ENCODE results near the gene IL26. TPM values are rescaled to one million over a fixed set of nuclear protein-coding genes. Genes with fewer than 3 reads are reported as not detected.
A peak's percentile ranks its signal among the peaks of the same experiment; 100 is the strongest.

The IL26 gene, protein sequence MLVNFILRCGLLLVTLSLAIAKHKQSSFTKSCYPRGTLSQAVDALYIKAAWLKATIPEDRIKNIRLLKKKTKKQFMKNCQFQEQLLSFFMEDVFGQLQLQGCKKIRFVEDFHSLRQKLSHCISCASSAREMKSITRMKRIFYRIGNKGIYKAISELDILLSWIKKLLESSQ
- 0.34 TPM in 1 of 2 replicates, not detected in the other for total RNA-seq
- long read RNA-seq: 0 reads

GRCh38 chr12:68225576-68226476 is at the start of gene IL26:
Gene IL26 (minus strand): TSS chr12:68225810. CDS start chr12:68225756, 54 bp downstream.
- Mint-ChIP-seq H3K27me3 (ENCODE audit: unreplicated experiment) (peaks cover 14% of the 10 kb centered on the region), H3K36me3 (ENCODE audit: unreplicated experiment) (no peaks in the 10 kb centered on the region), H3K4me1 (ENCODE audit: unreplicated experiment) (peaks cover 27% of the 10 kb centered on the region), H3K4me3 (ENCODE audit: unreplicated experiment) (no peak within 1 kb of the TSS), H3K9me3 (ENCODE audit: unreplicated experiment) (no peaks in the 10 kb centered on the region), H3K27ac (ENCODE audit: unreplicated experiment) (peak within 1 kb of the TSS; percentile 54)
- TF ChIP-seq, protein P1, sequence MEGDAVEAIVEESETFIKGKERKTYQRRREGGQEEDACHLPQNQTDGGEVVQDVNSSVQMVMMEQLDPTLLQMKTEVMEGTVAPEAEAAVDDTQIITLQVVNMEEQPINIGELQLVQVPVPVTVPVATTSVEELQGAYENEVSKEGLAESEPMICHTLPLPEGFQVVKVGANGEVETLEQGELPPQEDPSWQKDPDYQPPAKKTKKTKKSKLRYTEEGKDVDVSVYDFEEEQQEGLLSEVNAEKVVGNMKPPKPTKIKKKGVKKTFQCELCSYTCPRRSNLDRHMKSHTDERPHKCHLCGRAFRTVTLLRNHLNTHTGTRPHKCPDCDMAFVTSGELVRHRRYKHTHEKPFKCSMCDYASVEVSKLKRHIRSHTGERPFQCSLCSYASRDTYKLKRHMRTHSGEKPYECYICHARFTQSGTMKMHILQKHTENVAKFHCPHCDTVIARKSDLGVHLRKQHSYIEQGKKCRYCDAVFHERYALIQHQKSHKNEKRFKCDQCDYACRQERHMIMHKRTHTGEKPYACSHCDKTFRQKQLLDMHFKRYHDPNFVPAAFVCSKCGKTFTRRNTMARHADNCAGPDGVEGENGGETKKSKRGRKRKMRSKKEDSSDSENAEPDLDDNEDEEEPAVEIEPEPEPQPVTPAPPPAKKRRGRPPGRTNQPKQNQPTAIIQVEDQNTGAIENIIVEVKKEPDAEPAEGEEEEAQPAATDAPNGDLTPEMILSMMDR (IDR thresholded peaks at IDR 0.05): no peak
- DNase-seq (ENCODE audit: extremely low spot score, unreplicated experiment): no peak

DNA sequence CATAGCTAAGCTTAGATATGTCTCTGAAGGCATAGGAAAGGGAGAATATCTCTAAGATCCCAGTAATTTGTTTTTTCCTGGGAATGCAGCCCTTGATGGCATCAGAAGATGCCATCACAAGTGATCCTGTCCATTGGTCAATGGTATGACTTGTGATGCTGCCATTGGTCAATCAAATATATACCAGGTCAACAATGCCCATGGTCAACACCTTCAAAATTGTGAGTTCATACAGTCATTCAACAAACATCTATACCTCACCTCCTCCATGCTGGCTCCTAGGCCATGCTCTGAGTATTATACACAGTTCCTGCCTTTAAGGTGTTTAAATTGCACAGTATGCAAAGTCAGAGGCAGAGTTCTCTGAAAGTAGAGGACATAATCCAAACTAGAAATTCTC is 47.1 kb upstream of the IL26 start:
- H3K36me3 Mint-ChIP-seq (ENCODE audit: unreplicated experiment): no peaks in the 10 kb centered on the region
- H3K4me1 Mint-ChIP-seq (ENCODE audit: unreplicated experiment): peaks cover 18% of the 10 kb centered on the region
- H3K27ac Mint-ChIP-seq (ENCODE audit: unreplicated experiment): no peak overlapping the region
- TF ChIP-seq, protein P1 (IDR thresholded peaks at IDR 0.05): no peak
- no peak for DNase-seq (ENCODE audit: extremely low spot score, unreplicated experiment)
- no peaks in the 10 kb centered on the region for H3K27me3 Mint-ChIP-seq (ENCODE audit: unreplicated experiment)
- H3K4me3 Mint-ChIP-seq (ENCODE audit: unreplicated experiment): no peak overlapping the region
- H3K9me3 Mint-ChIP-seq (ENCODE audit: unreplicated experiment): no peaks in the 10 kb centered on the region

DNA sequence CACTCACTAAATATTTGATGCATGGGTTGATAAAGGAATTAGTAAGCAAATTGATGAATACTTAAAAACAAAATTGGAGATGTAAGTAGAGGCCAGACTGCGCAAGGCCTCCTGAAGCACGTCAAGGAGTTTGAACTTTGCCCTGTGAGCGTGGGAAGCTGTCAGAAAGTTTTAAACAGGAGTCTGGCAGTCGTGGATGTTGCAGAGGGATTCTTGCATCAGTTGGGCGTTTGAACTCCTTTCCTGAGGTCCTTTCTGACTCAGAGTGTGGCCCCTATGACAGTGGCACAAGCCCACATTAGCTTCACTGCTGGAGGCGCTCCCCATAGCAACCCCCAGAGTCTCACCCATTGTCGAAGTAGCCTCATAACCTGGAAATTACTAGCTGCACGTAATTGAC is 45.7 kb upstream of the IL26 start:
- TF ChIP-seq, protein P1 (IDR thresholded peaks at IDR 0.05): no peak
- H3K4me1 Mint-ChIP-seq (ENCODE audit: unreplicated experiment): peaks cover 21% of the 10 kb centered on the region
- no peaks in the 10 kb centered on the region for H3K27me3 Mint-ChIP-seq (ENCODE audit: unreplicated experiment)
- DNase-seq (ENCODE audit: extremely low spot score, unreplicated experiment): no peak
- no peak overlapping the region for H3K4me3 Mint-ChIP-seq (ENCODE audit: unreplicated experiment)
- H3K27ac Mint-ChIP-seq (ENCODE audit: unreplicated experiment): no peak overlapping the region
- no peaks in the 10 kb centered on the region for H3K36me3 Mint-ChIP-seq (ENCODE audit: unreplicated experiment)
- H3K9me3 Mint-ChIP-seq (ENCODE audit: unreplicated experiment): no peaks in the 10 kb centered on the region

DNA sequence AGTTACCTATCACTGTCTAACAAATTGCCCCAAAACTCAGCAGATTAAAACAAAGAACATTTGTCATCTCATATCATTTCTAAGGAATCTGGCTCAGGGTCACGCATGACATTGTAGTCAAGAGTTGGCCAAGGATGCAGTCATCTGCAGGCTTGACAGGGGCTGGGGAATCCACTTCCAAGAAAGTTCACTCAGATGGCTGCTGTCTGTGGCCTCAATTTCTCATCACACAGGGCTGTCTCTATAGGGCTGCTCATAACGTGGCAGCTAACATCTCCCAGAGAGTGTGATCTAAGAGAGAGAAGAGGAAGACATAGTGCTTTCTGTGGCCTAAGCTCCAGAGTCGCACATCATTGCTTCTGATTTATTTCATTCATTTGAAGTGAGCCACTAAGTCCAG is 44.7 kb upstream of the IL26 start:
- DNase-seq (ENCODE audit: extremely low spot score, unreplicated experiment): no peak
- Mint-ChIP-seq H3K4me3 (ENCODE audit: unreplicated experiment) (no peak overlapping the region), H3K36me3 (ENCODE audit: unreplicated experiment) (no peaks in the 10 kb centered on the region), H3K27ac (ENCODE audit: unreplicated experiment) (no peak overlapping the region), H3K4me1 (ENCODE audit: unreplicated experiment) (peaks cover 24% of the 10 kb centered on the region), H3K9me3 (ENCODE audit: unreplicated experiment) (no peaks in the 10 kb centered on the region), H3K27me3 (ENCODE audit: unreplicated experiment) (no peaks in the 10 kb centered on the region)
- TF ChIP-seq, protein P1 (IDR thresholded peaks at IDR 0.05): no peak

- Mint-ChIP-seq H3K9me3 (ENCODE audit: unreplicated experiment) (no peaks in the 10 kb centered on the region), H3K27ac (ENCODE audit: unreplicated experiment) (no peak overlapping the region), H3K4me1 (ENCODE audit: unreplicated experiment) (peaks cover 28% of the 10 kb centered on the region), H3K36me3 (ENCODE audit: unreplicated experiment) (no peaks in the 10 kb centered on the region), H3K4me3 (ENCODE audit: unreplicated experiment) (no peak overlapping the region), H3K27me3 (ENCODE audit: unreplicated experiment) (no peaks in the 10 kb centered on the region)
- TF ChIP-seq, protein P1 (IDR thresholded peaks at IDR 0.05): no peak
- DNase-seq (ENCODE audit: extremely low spot score, unreplicated experiment): no peak
Measured at GRCh38 chr12:68269779-68270178, 44.2 kb upstream of the IL26 start.
